K562 (cell line): ENCODE data around the gene TNFRSF6B. TPM values are rescaled to one million over a fixed set of nuclear protein-coding genes. Genes with fewer than 3 reads are reported as not detected.
A peak's percentile ranks its signal among the peaks of the same experiment; 100 is the strongest.

Experiments
- CEBPG ChIP-seq, 3 experiments: fragments of 200-800 bp in 1 of 3; sonication (Bioruptor generic) in 1 of 3; sonication (generic) in 1 of 3; formaldehyde crosslinking in 1 of 3; IDR thresholded peaks in 2 of 3; conservative IDR thresholded peaks in 1 of 3; 2 replicates each; pipeline versions ENCODE4 v1.6.1 to v1.8.0; 2016 to 2022; ENCODE audit warnings: missing compliant biosample characterization in 2 of 3, missing genetic modification characterization in 2 of 3, mild to moderate bottlenecking in 1 of 3, missing genetic modification reagents in 1 of 3
- EHMT2 ChIP-seq: fragments of 450-650 bp; IDR thresholded peaks from 2 replicates; pipeline ENCODE4 v1.6.1; 2018; ENCODE audit warnings: antibody characterized with exemption
- FOS ChIP-seq: IDR thresholded peaks from 3 replicates; pipeline ENCODE4 v1.6.1; 2011; ENCODE audit not compliant: insufficient read length; ENCODE audit errors: extremely low read depth
- FOXM1 ChIP-seq, 2 experiments: fragments of 450-650 bp in 1 of 2; sonication (generic) in 1 of 2; formaldehyde crosslinking in 1 of 2; IDR thresholded peaks; 2 replicates each; pipeline versions ENCODE4 v1.6.1 to v1.9.0; 2017 to 2022; ENCODE audit warnings: low read depth in 2 of 2, mild to moderate bottlenecking in 2 of 2, missing genetic modification reagents in 1 of 2, moderate library complexity in 1 of 2
- HIVEP1 ChIP-seq: fragments of 250-450 bp; sonication (Bioruptor Pico); IDR thresholded peaks from 2 replicates; pipeline ENCODE4 v1.4.0; 2020; ENCODE audit warnings: mild to moderate bottlenecking
- HOXB6 ChIP-seq: fragments of 250-450 bp; sonication (Bioruptor Pico); IDR thresholded peaks from 2 replicates; pipeline ENCODE4 v1.5.1; 2022; ENCODE audit warnings: mild to moderate bottlenecking, borderline replicate concordance
- KAT7 ChIP-seq: sonication (generic); formaldehyde crosslinking; IDR thresholded peaks from 2 replicates; pipeline ENCODE4 v1.8.0; 2022; ENCODE audit warnings: missing genetic modification reagents, mild to moderate bottlenecking, borderline replicate concordance
- KDM5B ChIP-seq: fragments of 200-600 bp; sonication (generic); IDR thresholded peaks from 2 replicates; pipeline ENCODE4 v1.6.1; 2012; ENCODE audit warnings: low read depth, mild to moderate bottlenecking, moderate library complexity, low read length, control low read depth, inconsistent platforms; ENCODE audit not compliant: insufficient replicate concordance
- KHSRP ChIP-seq: fragments of 450-650 bp; IDR thresholded peaks from 2 replicates; pipeline ENCODE4 v1.6.1; 2017
- MAZ ChIP-seq, 2 experiments: fragments of 450-650 bp in 1 of 2; sonication (generic) in 1 of 2; formaldehyde crosslinking; IDR thresholded peaks in 1 of 2; conservative IDR thresholded peaks in 1 of 2; 2 replicates each; pipeline versions ENCODE4 v1.4.0 to v1.5.0; 2020; ENCODE audit warnings: mild to moderate bottlenecking in 1 of 2, missing genetic modification reagents in 1 of 2
- MEF2A ChIP-seq: IDR thresholded peaks from 2 replicates; pipeline ENCODE4 v1.6.1; 2011; ENCODE audit warnings: low read depth, mild to moderate bottlenecking, low read length, moderate library complexity; ENCODE audit not compliant: control insufficient read depth
- MEIS2 ChIP-seq: fragments of 450-650 bp; IDR thresholded peaks from 2 replicates; pipeline ENCODE4 v1.6.1; 2014; ENCODE audit warnings: mild to moderate bottlenecking; ENCODE audit not compliant: partially characterized antibody
- NR2C2 ChIP-seq, 2 experiments: fragments of 200-800 bp in 1 of 2; sonication (Bioruptor generic) in 1 of 2; sonication (generic) in 1 of 2; formaldehyde crosslinking in 1 of 2; IDR thresholded peaks; 2 replicates each; pipeline versions ENCODE4 v1.6.1 to v1.8.0; 2016 to 2022; ENCODE audit warnings: mild to moderate bottlenecking in 1 of 2, missing compliant biosample characterization in 1 of 2, missing genetic modification characterization in 1 of 2, missing genetic modification reagents in 1 of 2
- POLR2A ChIP-seq: fragments of 450-650 bp; conservative IDR thresholded peaks from 2 replicates; pipeline ENCODE4 v1.6.1; 2016
- RNF2 ChIP-seq: sonication (generic); IDR thresholded peaks from 2 replicates; pipeline ENCODE4 v1.6.1; 2016
- SAP30 ChIP-seq: fragments of 200-600 bp; sonication (generic); IDR thresholded peaks from 2 replicates; pipeline ENCODE4 v1.6.1; 2012; ENCODE audit warnings: borderline replicate concordance, low read depth, mild to moderate bottlenecking, moderate library complexity, low read length, control low read depth, inconsistent platforms; ENCODE audit not compliant: insufficient read depth, poor library complexity, severe bottlenecking
- SIX5 ChIP-seq, 2 experiments: IDR thresholded peaks; 2 replicates each; pipeline ENCODE4 v1.6.1; 2011; ENCODE audit warnings: low read length in 2 of 2, borderline replicate concordance in 1 of 2, low read depth in 1 of 2, mild to moderate bottlenecking in 1 of 2, moderate library complexity in 1 of 2; ENCODE audit not compliant: insufficient read depth in 1 of 2
- SNRNP70 ChIP-seq: fragments of 200-400 bp; formaldehyde crosslinking; optimal IDR thresholded peaks from 2 replicates; pipeline ENCODE3; 2017; ENCODE audit warnings: low read depth, low read length
- TEAD1 ChIP-seq, 2 experiments: fragments of 450-650 bp in 1 of 2; sonication (generic) in 1 of 2; formaldehyde crosslinking; IDR thresholded peaks; 2 replicates each; pipeline versions ENCODE4 v1.4.0 to v1.8.0; 2020 to 2022; ENCODE audit warnings: mild to moderate bottlenecking in 2 of 2, missing genetic modification reagents in 1 of 2
- ZNF124 ChIP-seq: sonication (generic); formaldehyde crosslinking; IDR thresholded peaks from 2 replicates; pipeline ENCODE4 v1.8.1; 2022; ENCODE audit warnings: missing genetic modification reagents
- ZNF146 ChIP-seq: IDR thresholded peaks from one replicate; pipeline ENCODE4 v1.6.1; 2018; ENCODE audit warnings: missing compliant biosample characterization; ENCODE audit not compliant: unreplicated experiment
- polyA plus RNA-seq, 8 experiments: library from polyadenylated mRNA; depleted of rRNA in 4 of 8; stranded (reverse) in 5 of 8; unstranded in 3 of 8; fragments of >200 nt; fragmentation: Nextera tagmentation in 2 of 8; fragmentation: Illumina TruSeq in 1 of 8; extraction: Ambion mirVana in 2 of 8; extraction: Trizol in 1 of 8; gene quantifications; 2 replicates each; pipeline versions ENCODE4 v1.2.1 to v1.2.3, GENCODE V29; 2011 to 2014; ENCODE audit warnings: inconsistent platforms in 1 of 8, missing spikeins in 1 of 8
- total RNA-seq, 7 experiments: library from RNA; depleted of rRNA in 6 of 7; stranded (reverse); fragments of >200 nt in 6 of 7; fragmentation: Illumina TruSeq in 2 of 7; extraction: Trizol in 2 of 7; gene quantifications; 2 replicates each; pipeline versions ENCODE4 v1.2.1 to v1.2.3, GENCODE V29; 2011 to 2021; ENCODE audit warnings: low replicate concordance in 1 of 7
- TF ChIP-seq, protein P1 (sequence below), 2 experiments: fragments of 450-650 bp; IDR thresholded peaks; 2 replicates each; pipeline ENCODE4 v1.6.1; 2016
- TF ChIP-seq, protein P2 (sequence below): sonication (generic); formaldehyde crosslinking; IDR thresholded peaks from 2 replicates; pipeline ENCODE4 v1.8.1; 2023; ENCODE audit warnings: mild to moderate bottlenecking, missing genetic modification reagents
- TF ChIP-seq, protein P3 (sequence below): fragments of 450-650 bp; formaldehyde crosslinking; IDR thresholded peaks from 2 replicates; pipeline ENCODE4 v1.4.0; 2020; ENCODE audit warnings: mild to moderate bottlenecking

Gene TNFRSF6B
- total and polyA plus RNA-seq, 9 of the 15 experiments (the other 6 are each of a cell fraction or from before 2014, with no cell fraction given) = 0.10 to 3.5 (median 0.32) TPM; not detected in 6

DNA sequence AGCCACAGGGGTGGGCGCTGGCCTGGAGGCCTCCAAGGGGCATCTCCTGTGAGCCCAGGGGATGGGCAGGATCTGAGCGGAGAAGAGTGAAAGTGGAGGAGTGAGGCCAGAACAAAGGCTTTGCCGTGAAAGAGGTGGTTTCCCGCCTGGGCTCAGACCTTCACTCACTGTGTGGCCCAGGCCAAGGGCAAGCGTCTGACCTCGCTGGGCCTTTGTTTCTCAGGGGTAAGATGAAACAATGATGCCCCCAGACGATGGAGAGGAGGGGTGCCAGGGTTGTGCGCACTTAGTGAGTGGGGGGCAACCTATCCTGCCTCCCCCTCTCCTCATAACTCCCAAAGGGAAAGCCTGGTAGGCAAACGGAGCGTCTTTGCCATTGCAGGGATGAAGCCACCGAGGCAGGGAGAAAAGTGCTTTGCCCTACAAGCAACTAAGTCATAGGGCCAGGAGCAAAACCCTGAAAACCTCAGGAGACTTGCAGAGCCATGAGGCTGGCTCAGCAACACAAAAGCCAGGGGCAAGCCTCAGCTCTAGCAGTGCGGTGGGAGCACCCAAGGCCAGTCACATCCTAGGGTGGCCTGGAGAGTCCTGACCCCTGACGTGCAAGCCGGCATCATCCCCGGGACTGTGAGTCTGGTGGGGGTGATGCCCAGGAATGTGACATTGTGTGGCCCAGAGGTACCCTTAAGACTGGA, 42.3 kb upstream of the TNFRSF6B start (continued):
- TF ChIP-seq SIX5 (IDR thresholded peaks at IDR 0.05; ENCODE audit: borderline replicate concordance in 1 of 2, insufficient read depth in 1 of 2, low read depth in 1 of 2, low read length in 2 of 2) (no peak), MEF2A (no peak), FOXM1 (IDR thresholded peaks at IDR 0.05; ENCODE audit: low read depth) (no peak), FOXM1 (CRISPR knock-in tag; IDR thresholded peaks at IDR 0.05; ENCODE audit: low read depth) (no peak), KDM5B (no peak), FOS (no peak), ZNF124 (no peak), NR2C2 (CRISPR knock-in tag; IDR thresholded peaks at IDR 0.05) (no peak), NR2C2 (tag; IDR thresholded peaks at IDR 0.05) (no peak), EHMT2 (no peak), HOXB6 (CRISPR knock-in tag) (no peak), SAP30 (no peak), KAT7 (CRISPR knock-in tag) (0 out of 2 replicates have a peak, but pooled peaks have one; percentile 13), KHSRP (no peak), CEBPG (CRISPR knock-in tag; IDR thresholded peaks at IDR 0.05) (no peak; the same call in 1 of the 2 replicates), CEBPG (tag; conservative IDR thresholded peaks at IDR 0.05 in 1 of 2, IDR thresholded peaks at IDR 0.05 in 1 of 2) (no peak), RNF2 (no peak), HIVEP1 (CRISPR knock-in tag) (no peak), POLR2A (no peak), SNRNP70 (no peak), ZNF146 (no peak), TEAD1 (CRISPR knock-in tag; IDR thresholded peaks at IDR 0.05) (0 out of 4 replicates have a peak, but pooled peaks of 1 of the 2 experiments have one; percentile 37), MAZ (CRISPR knock-in tag; conservative IDR thresholded peaks at IDR 0.05 in 1 of 2, IDR thresholded peaks at IDR 0.05 in 1 of 2) (no peak), MEIS2 (no peak)
- TF ChIP-seq, protein P1, sequence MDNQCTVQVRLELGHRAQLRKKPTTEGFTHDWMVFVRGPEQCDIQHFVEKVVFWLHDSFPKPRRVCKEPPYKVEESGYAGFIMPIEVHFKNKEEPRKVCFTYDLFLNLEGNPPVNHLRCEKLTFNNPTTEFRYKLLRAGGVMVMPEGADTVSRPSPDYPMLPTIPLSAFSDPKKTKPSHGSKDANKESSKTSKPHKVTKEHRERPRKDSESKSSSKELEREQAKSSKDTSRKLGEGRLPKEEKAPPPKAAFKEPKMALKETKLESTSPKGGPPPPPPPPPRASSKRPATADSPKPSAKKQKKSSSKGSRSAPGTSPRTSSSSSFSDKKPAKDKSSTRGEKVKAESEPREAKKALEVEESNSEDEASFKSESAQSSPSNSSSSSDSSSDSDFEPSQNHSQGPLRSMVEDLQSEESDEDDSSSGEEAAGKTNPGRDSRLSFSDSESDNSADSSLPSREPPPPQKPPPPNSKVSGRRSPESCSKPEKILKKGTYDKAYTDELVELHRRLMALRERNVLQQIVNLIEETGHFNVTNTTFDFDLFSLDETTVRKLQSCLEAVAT (IDR thresholded peaks at IDR 0.05) = no peak
- TF ChIP-seq, protein P2, sequence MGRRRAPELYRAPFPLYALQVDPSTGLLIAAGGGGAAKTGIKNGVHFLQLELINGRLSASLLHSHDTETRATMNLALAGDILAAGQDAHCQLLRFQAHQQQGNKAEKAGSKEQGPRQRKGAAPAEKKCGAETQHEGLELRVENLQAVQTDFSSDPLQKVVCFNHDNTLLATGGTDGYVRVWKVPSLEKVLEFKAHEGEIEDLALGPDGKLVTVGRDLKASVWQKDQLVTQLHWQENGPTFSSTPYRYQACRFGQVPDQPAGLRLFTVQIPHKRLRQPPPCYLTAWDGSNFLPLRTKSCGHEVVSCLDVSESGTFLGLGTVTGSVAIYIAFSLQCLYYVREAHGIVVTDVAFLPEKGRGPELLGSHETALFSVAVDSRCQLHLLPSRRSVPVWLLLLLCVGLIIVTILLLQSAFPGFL (CRISPR knock-in tag) = 0 out of 2 replicates have a peak, but pooled peaks have one; percentile 74
- TF ChIP-seq, protein P3, sequence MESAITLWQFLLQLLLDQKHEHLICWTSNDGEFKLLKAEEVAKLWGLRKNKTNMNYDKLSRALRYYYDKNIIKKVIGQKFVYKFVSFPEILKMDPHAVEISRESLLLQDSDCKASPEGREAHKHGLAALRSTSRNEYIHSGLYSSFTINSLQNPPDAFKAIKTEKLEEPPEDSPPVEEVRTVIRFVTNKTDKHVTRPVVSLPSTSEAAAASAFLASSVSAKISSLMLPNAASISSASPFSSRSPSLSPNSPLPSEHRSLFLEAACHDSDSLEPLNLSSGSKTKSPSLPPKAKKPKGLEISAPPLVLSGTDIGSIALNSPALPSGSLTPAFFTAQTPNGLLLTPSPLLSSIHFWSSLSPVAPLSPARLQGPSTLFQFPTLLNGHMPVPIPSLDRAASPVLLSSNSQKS = no peak
